MCF 10A (cell line): ENCODE results near the gene PDLIM4. TPM values are rescaled to one million over a fixed set of nuclear protein-coding genes. Genes with fewer than 3 reads are reported as not detected.

Source experiments
- BruUV-seq: library from RNA; stranded (reverse); fragments of 400-500 nt; replicated peaks from 2 replicates; lab custom pipeline; 2021; lab: Mats Ljungman, UMichigan
- CTCF ChIA-PET: fragments of 300-600 bp; sonication (Branson Sonifier 250); formaldehyde crosslinking; extraction: SDS; loops from one replicate; lab custom pipeline; 2021; ENCODE audit warnings: antibody characterized with exemption, inconsistent platforms; lab: Yijun Ruan, JAX
- POLR2A ChIA-PET: fragments of 300-600, 350-650 bp; sonication (Branson Sonifier 250); formaldehyde crosslinking; extraction: SDS; loops from one replicate; lab custom pipeline; 2020; ENCODE audit warnings: antibody characterized with exemption, inconsistent platforms; lab: Yijun Ruan, JAX
- DNase-seq: peaks from one replicate; pipeline ENCODE4 v3.0.0-alpha.2; 2018; ENCODE audit not compliant: unreplicated experiment
- H3K27ac Mint-ChIP-seq: one replicate; pipeline ENCODE4 v1.8.0; 2022; ENCODE audit warnings: mild to moderate bottlenecking, low read depth, mixed read lengths; ENCODE audit not compliant: unreplicated experiment
- H3K27me3 Mint-ChIP-seq: one replicate; pipeline ENCODE4 v1.8.0; 2022; ENCODE audit warnings: mixed read lengths; ENCODE audit not compliant: insufficient read depth, unreplicated experiment
- H3K36me3 Mint-ChIP-seq: one replicate; pipeline ENCODE4 v1.8.0; 2022; ENCODE audit warnings: mild to moderate bottlenecking, moderate library complexity, mixed read lengths; ENCODE audit not compliant: insufficient read depth, unreplicated experiment
- H3K4me1 Mint-ChIP-seq: one replicate; pipeline ENCODE4 v1.8.0; 2022; ENCODE audit warnings: mixed read lengths; ENCODE audit not compliant: insufficient read depth, unreplicated experiment
- H3K4me3 Mint-ChIP-seq: one replicate; pipeline ENCODE4 v1.8.0; 2022; ENCODE audit warnings: mild to moderate bottlenecking, moderate library complexity, mixed read lengths; ENCODE audit not compliant: unreplicated experiment
- H3K9me3 Mint-ChIP-seq: one replicate; pipeline ENCODE4 v1.8.0; 2022; ENCODE audit warnings: mixed read lengths; ENCODE audit not compliant: unreplicated experiment
- CTCF ChIP-seq: fragments of 200-600 bp; IDR thresholded peaks from one replicate; pipeline ENCODE4 v1.8.0; 2022; ENCODE audit warnings: antibody characterized with exemption, mild to moderate bottlenecking; ENCODE audit not compliant: unreplicated experiment
- intact Hi-C: fragments of 100-400 bp; cut with micrococcal nuclease; formaldehyde crosslinking; loops from 2 replicates; pipeline ENCODE4 v1.14.1; 2022
- total RNA-seq: library from RNA; stranded (reverse); gene quantifications from 2 replicates; pipeline ENCODE4 v1.2.3, GENCODE V29; 2022

PDLIM4 gene
- total RNA-seq, 1 experiment from 2014 or later, result 101 TPM

DNA sequence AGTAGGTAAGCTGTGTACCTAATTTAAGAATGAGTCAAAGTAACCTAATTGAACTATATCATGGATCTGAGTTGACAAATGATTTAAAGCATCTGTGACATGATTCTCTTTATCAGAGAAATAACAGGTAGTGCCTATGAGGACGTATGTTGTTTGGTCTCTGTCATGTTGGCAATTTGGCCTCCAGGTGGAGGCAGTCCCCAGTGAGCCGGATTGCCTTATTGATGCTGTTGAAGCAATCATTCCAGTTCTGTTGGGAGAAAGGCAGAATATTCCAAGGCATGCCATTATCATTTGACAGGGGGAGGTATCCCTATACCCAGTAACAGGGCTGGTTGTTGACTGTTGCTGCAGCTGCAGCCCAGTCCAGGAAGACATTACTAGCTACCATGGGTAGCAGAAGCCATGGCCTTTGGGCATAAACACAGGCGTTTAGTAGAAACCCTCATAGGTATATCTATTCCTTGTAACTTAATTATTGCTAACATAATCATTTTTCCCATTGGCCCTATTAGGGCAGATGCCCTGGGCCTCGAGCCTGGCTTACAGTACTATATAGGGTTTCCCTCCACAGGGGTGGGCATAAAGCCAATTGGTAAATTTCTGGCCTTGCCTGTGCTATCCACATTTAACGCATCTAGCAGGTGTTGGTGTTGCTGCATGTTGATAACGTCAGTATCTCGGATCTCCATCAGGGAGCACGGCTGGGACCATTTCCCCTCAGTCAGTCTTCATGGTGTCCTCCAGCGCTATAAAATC, 24.5 kb downstream of the PDLIM4 start:
- Mint-ChIP-seq H3K4me3 (no peak overlapping the region), H3K4me1 (no peaks in the 10 kb centered on the region), H3K27ac (no peak overlapping the region), H3K27me3 (peaks cover 10% of the 10 kb centered on the region), H3K36me3 (no peaks in the 10 kb centered on the region), H3K9me3 (no peaks in the 10 kb centered on the region)
- DNase-seq, result peak; percentile 41
- POLR2A ChIA-PET, result interaction anchor here (0.7 to 3.1 kb wide), 3 partner anchors 9 to 89 kb away, joined by 3 to 17 read pairs (median 4); partner anchors contain the start of gene SLC22A4
- intact Hi-C loops, result no loop called here
- BruUV-seq, result no TSS peak
- peak; percentile 33 for TF ChIP-seq CTCF
- CTCF ChIA-PET, result interaction anchor here (0.5 to 4.7 kb wide), 17 partner anchors 9 to 220 kb away, joined by 3 to 32 read pairs (median 3); partner anchors contain the start of gene SLC22A4

DNA sequence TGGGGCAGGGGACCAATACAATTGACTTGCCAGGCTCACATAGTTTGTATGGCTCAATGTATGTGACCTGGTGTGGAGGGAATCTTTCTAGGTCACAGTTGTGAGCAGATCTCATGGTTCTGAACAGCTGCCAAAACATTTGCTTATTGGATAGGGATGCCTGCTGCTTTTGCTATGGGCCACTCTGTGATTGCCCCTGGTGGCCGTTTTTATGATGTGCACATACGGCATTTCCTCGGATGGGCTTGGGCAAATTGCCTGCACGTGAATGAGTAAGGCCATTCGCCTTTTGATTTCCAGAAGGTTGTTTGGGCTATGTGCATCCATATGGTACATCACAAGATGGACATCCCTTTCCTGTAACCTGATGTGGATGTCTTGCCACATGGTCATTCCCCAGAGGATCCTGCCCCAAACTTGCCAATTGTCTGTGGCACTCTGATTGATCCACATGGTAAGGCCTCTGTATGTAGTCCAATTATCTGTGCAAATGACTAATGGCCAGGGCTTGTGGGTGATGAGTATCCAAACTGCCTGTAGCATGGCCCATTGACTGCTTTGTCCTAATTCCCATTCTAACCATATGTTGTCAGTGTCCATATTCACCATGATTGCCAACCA, 26.0 kb downstream of the PDLIM4 start:
- peaks cover 10% of the 10 kb centered on the region for H3K27me3 Mint-ChIP-seq
- intact Hi-C loops, result no loop called here
- no peaks in the 10 kb centered on the region for H3K9me3 Mint-ChIP-seq
- H3K4me1 Mint-ChIP-seq, result no peaks in the 10 kb centered on the region
- DNase-seq, result peak; percentile 85
- POLR2A ChIA-PET, result interaction anchor here (0.6 kb wide), 1 partner anchor 11 kb away, joined by 3 read pairs; no protein-coding TSS in a partner anchor
- H3K27ac Mint-ChIP-seq, result no peak overlapping the region
- BruUV-seq, result no TSS peak
- H3K4me3 Mint-ChIP-seq, result no peak overlapping the region
- no peaks in the 10 kb centered on the region for H3K36me3 Mint-ChIP-seq
- CTCF ChIA-PET, result interaction anchor here (0.7 to 4.7 kb wide), 5 partner anchors 10 to 728 kb away, joined by 3 to 32 read pairs (median 7); partner anchors contain the start of gene SLC22A4
- TF ChIP-seq CTCF, result peak; percentile 43

- TF ChIP-seq CTCF, result no peak
- Mint-ChIP-seq H3K4me1 (peaks cover 13% of the 10 kb centered on the region), H3K36me3 (peaks cover 6% of the 10 kb centered on the region), H3K9me3 (no peaks in the 10 kb centered on the region), H3K4me3 (no peak overlapping the region), H3K27ac (no peak overlapping the region), H3K27me3 (no peaks in the 10 kb centered on the region)
- ChIA-PET POLR2A (no interaction called here), CTCF (interaction anchor here (8.0 kb wide), 1 partner anchor 51 kb away, joined by 69 read pairs; no protein-coding TSS in a partner anchor)
- BruUV-seq, result no TSS peak
- intact Hi-C loops, result no loop called here
- no peak for DNase-seq
Measured at GRCh38 chr5:132289097-132289496, 31.6 kb downstream of the PDLIM4 start.

DNA sequence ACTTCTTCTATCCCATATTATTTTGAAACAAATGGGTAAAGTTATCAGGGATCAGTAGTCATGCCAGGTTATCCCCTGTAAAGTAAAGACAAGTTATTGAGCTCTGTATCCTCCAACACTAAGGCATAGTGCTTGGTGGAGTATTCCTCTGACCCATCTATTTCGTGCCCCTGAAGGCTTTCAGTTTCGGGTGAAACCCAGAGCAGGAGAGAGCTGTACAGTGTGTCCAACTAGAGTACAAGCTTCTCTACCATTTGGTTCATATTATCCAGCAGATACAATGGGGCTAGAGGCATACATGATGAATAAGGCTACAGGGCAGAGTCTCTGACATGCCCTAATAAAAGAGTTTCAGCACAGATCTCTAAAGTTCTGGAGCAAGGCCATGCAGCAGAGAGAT, 33.5 kb downstream of the PDLIM4 start:
- no peaks in the 10 kb centered on the region for H3K27me3 Mint-ChIP-seq
- DNase-seq, result no peak
- no peak overlapping the region for H3K4me3 Mint-ChIP-seq
- TF ChIP-seq CTCF, result no peak
- BruUV-seq, result no TSS peak
- peaks cover 22% of the 10 kb centered on the region for H3K4me1 Mint-ChIP-seq
- CTCF ChIA-PET, result interaction anchor here (0.6 to 8.0 kb wide), 10 partner anchors 9 to 111 kb away, joined by 3 to 69 read pairs (median 4); no protein-coding TSS in a partner anchor
- H3K36me3 Mint-ChIP-seq, result peaks cover 16% of the 10 kb centered on the region
- POLR2A ChIA-PET, result interaction anchor here (0.6 to 1.5 kb wide), 4 partner anchors 10 to 64 kb away, joined by 3 to 4 read pairs (median 4); partner anchors contain the start of gene P4HA2
- H3K9me3 Mint-ChIP-seq, result no peaks in the 10 kb centered on the region
- intact Hi-C loops, result loop anchor here (5.0 to 10.0 kb wide), 2 partner anchors 96 to 204 kb away; partner anchors contain the start of gene IRF1
- no peak overlapping the region for H3K27ac Mint-ChIP-seq
